ENCODE measurements around the gene DHRS7. TPM values are rescaled to one million over a fixed set of nuclear protein-coding genes. Genes with fewer than 3 reads are reported as not detected.

The DHRS7 gene
- total RNA-seq, 1 experiment from 2014 or later, result 27.7 TPM

DNA sequence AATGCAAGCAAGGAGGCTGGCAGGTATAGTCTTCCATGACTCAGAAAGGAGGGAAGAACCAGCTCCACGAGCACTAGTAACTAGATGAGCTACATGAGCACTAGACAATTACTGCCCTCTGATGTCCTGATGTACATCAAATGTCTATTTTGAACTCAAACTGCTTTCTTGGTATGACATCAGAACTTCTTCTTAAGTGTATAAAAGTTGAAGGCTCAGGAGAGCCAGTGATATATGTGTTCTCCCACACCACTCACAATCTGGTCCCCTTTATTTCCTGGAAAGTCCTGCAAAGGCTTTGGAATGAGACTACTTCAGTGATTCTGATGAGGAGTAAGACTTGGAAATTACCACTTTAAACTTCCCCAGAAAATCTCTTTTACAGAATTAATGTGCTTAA, 18.5 kb upstream of the DHRS7 start:
- Histone ChIP-seq H3K79me2 (ENCODE audit: insufficient read depth, low read length) (no peaks in the 10 kb centered on the region), H2BK15ac (ENCODE audit: low read depth, low read length) (no peak overlapping the region), H4K91ac (ENCODE audit: insufficient read length, low read depth, low read length) (no peak overlapping the region), H2BK20ac (ENCODE audit: low read depth, low read length, poor library complexity, severe bottlenecking) (no peak overlapping the region), H3K79me1 (ENCODE audit: insufficient read depth, low read depth, low read length, poor library complexity, severe bottlenecking) (no peaks in the 10 kb centered on the region), H2BK120ac (ENCODE audit: low read depth, low read length, poor library complexity, severe bottlenecking) (no peak overlapping the region), H4K5ac (ENCODE audit: insufficient read length, low read depth, low read length) (no peak overlapping the region), H2BK5ac (ENCODE audit: insufficient read length, low read length) (no peak overlapping the region), H3K23me2 (ENCODE audit: insufficient read length, low read depth, low read length, poor library complexity, severe bottlenecking) (no peaks in the 10 kb centered on the region), H3K14ac (ENCODE audit: insufficient read depth, low read length) (no peak overlapping the region), H3T11ph (ENCODE audit: low read length) (no peak overlapping the region), H3K9ac (ENCODE audit: extremely low read depth, insufficient read length, low read length) (no peak overlapping the region), H2BK12ac (ENCODE audit: insufficient read length, low read depth, low read length) (no peak overlapping the region), H2AFZ (ENCODE audit: low read length) (no peak overlapping the region), H3K4ac (ENCODE audit: low read depth, low read length) (no peak overlapping the region), H3K23ac (ENCODE audit: insufficient read length, low read depth, low read length) (no peak overlapping the region), H2AK5ac (ENCODE audit: insufficient read length, low read length) (no peak overlapping the region), H3K27me3 (ENCODE audit: insufficient read depth, low read length) (no peaks in the 10 kb centered on the region; the same call in 1 of the 2 replicates), H3K18ac (ENCODE audit: insufficient read length, low read depth, low read length) (no peak overlapping the region), H3K4me2 (ENCODE audit: insufficient read depth, insufficient read length, low read length) (no peak overlapping the region), H3K27ac (ENCODE audit: insufficient read length, low read depth, low read length) (no peak overlapping the region), H3K4me1 (ENCODE audit: insufficient read depth, low read length) (no peaks in the 10 kb centered on the region), H3K56ac (ENCODE audit: insufficient read length, low read depth, low read length) (no peak overlapping the region), H3K9me3 (ENCODE audit: control insufficient read depth, low read depth, low read length) (no peaks in the 10 kb centered on the region), H4K20me1 (ENCODE audit: control insufficient read depth, insufficient read depth, insufficient read length) (no peaks in the 10 kb centered on the region), H4K8ac (replicated peaks; ENCODE audit: insufficient read length, low read depth, low read length) (no peak overlapping the region)
- H3K36me3 Mint-ChIP-seq (ENCODE audit: insufficient read depth in 1 of 3, low read depth in 3 of 3), result no peaks in the 10 kb centered on the region
- no peaks in the 10 kb centered on the region for H3K9me3 Mint-ChIP-seq
- no peak overlapping the region for H3K4me3 Mint-ChIP-seq
- peaks cover 5 to 12% of the 10 kb centered on the region in 2 experiments; a peak in 3 of 4 replicates for H3K4me1 Mint-ChIP-seq
- no peak overlapping the region for H3K27ac Mint-ChIP-seq
- no CpG with 5 or more reads among the region's 1 CpG for WGBS (ENCODE audit: extremely low coverage, insufficient read length, low lambda C conversion rate)
- no peak for DNase-seq
- H3K27me3 Mint-ChIP-seq (ENCODE audit: low read depth), result no peaks in the 10 kb centered on the region
- TF ChIP-seq CTCF (conservative IDR thresholded peaks at IDR 0.05), result no peak

All from H9 (cell line).